Activated CD4-positive, alpha-beta T cell treated with anti-CD3 and anti-CD28 coated beads, Interleukin-2, amount 50 U/mL, for 24 hours (primary cell): ENCODE results near the gene ZNF765.
"Not testable (repeated sequence)": the region's sequence is repeated elsewhere in the genome, so short reads cannot be mapped to it uniquely, and the experiment has no call there.

Experiments
- DNase-seq, 2 donors: peaks; one replicate each; pipeline ENCODE4 v3.0.0-alpha.2; 2020; ENCODE audit warnings: low read depth in 1 of 2, low spot score in 1 of 2

The ZNF765 gene

GRCh38 chr19:53394974-53395839 lies at the start of gene ZNF765:
ZNF765 (plus strand) TSS chr19:53395149; CDS start chr19:53398016, 2,867 bp downstream.
- DNase-seq = peak; percentile 95 to 98

- DNase-seq = no peak
Measured at GRCh38 chr19:53355739-53356138, 39.2 kb upstream of the ZNF765 start.

GRCh38 chr19:53357821-53358581 lies 36.9 kb upstream of the ZNF765 start:
- no peak for DNase-seq

GRCh38 chr19:53360056-53360455 lies 34.9 kb upstream of the ZNF765 start:
- DNase-seq = not testable (repeated sequence)

- peak; percentile 92 to 93 for DNase-seq
Measured at GRCh38 chr19:53365134-53365898, 29.6 kb upstream of the ZNF765 start, which contains the start of gene ZNF525. ZNF525 (plus strand) TSS chr19:53365705; CDS start chr19:53372282, 6,577 bp downstream.

GRCh38 chr19:53365899-53366493 lies 29.0 kb upstream of the ZNF765 start:
- peak in 1 of 2 donors; percentile 25 for DNase-seq

GRCh38 chr19:53372196-53372595 lies 22.8 kb upstream of the ZNF765 start:
- no peak for DNase-seq

- DNase-seq = no peak
Measured at GRCh38 chr19:53374288-53374687, 20.7 kb upstream of the ZNF765 start.

- no peak for DNase-seq
Measured at GRCh38 chr19:53374743-53375142, 20.2 kb upstream of the ZNF765 start.

- DNase-seq = no peak
Measured at GRCh38 chr19:53381376-53381775, 13.6 kb upstream of the ZNF765 start.

- DNase-seq = no peak
Measured at GRCh38 chr19:53388168-53388567, 6.8 kb upstream of the ZNF765 start.

- no peak for DNase-seq
Measured at GRCh38 chr19:53388904-53389303, 6.0 kb upstream of the ZNF765 start.

GRCh38 chr19:53389571-53389970 lies 5.4 kb upstream of the ZNF765 start:
- no peak for DNase-seq

- DNase-seq = no peak
Measured at GRCh38 chr19:53389978-53390377, 5.0 kb upstream of the ZNF765 start.

- DNase-seq = no peak
Measured at GRCh38 chr19:53394522-53394973, 401 bp upstream of the ZNF765 start.

- not testable (repeated sequence) for DNase-seq
Measured at GRCh38 chr19:53395840-53396524, 1.0 kb downstream of the ZNF765 start.

- no peak for DNase-seq
Measured at GRCh38 chr19:53396525-53396868, 1.5 kb downstream of the ZNF765 start.

- not testable (repeated sequence) for DNase-seq
Measured at GRCh38 chr19:53397918-53398317, 3.0 kb downstream of the ZNF765 start.

GRCh38 chr19:53409505-53410204 lies 14.7 kb downstream of the ZNF765 start:
- DNase-seq = no peak
